HUDEP-2 (cell line): ENCODE data around the gene GRIN2A.

Experiments used
- DNase-seq, 76 experiments: peaks; one replicate each; lab custom pipeline; 2025; ENCODE audit not compliant: unreplicated experiment in 76 of 76; lab: John Stamatoyannopoulos, UW

The GRIN2A gene

DNA sequence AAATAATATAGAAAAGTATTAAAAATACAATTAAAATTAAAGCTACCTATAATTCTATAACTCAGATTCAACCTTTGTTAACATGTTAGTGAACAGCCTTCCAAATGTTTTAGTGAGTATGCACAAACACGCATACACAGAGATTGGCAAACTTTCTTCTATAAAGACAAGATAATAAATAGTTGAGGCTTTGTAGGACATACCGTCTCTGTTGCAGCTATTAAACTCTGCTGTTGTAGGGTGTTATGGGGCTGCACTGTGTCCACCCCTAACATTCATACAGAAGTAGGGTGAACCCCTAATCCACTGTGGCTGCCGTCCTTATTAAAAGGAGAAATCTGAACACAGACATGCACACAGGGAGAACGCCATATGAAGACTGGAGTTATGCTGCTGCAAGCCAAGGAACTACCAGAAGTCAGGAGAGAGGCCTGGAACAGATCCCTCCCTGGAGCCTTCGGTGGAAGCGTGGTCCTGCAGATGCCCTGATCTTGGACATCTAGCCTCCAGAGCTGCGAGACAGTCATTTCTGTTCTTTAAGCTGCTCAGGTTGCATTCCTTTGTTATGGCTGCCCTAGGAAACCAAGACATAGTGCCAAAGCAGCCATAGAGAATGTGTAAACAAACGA lies 383.2 kb downstream of the GRIN2A start:
- DNase-seq: no peak

DNA sequence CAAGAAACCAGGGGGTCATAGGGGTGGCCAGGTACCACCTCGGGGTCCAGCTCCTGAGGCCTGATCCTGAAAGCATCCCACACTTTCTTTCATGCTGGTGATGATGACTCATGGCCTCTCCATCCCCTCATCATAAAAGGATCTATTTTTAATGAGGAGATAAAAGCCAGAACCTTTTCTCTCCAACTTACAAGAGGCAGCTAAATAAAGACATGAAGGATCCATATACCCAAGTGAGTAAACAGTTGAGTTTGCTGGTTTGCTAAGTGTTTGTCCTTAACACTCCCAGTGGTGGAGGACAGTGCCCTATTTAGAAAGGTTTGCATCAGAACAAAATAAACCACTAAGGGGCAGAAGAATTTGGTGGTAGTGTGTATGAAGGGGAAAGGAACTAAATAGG lies 383.8 kb downstream of the GRIN2A start:
- no peak for DNase-seq

DNA sequence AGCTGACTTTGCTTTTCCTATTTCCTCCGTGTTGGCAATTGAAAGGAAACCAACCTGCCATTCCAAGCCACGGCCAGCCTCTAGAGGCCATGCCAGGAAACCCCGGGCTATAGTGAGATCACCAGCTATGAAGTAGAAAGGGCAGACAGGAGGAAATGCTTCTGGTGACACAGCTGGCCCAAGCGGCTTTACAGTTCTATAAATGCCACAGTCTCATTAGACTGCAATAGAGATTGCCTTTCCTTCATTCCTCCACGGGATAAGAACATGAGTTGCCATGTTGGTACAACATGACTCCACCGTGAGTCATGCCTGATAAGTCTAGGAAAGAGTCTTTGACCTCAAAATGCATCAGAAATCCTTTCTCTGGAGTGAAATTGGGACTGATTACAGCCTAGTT lies 384.9 kb downstream of the GRIN2A start:
- no peak for DNase-seq

DNA sequence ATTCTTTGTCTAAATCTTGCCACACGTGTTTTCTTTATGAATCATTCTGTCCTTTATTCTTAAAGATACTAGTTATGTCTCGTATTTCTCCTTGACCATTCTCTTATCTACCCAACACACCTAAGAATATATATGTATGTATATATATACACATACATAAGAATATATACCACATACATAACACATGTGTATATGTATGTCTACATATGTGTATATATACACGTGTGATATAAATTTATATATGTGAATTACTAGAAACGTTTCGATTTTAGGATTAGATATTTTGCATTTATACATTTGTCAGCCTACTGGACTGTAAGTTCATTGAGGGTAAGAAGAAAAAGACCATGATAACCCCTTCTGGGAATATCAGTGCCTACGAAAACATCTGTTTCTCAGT lies 388.6 kb downstream of the GRIN2A start:
- no peak for DNase-seq

DNA sequence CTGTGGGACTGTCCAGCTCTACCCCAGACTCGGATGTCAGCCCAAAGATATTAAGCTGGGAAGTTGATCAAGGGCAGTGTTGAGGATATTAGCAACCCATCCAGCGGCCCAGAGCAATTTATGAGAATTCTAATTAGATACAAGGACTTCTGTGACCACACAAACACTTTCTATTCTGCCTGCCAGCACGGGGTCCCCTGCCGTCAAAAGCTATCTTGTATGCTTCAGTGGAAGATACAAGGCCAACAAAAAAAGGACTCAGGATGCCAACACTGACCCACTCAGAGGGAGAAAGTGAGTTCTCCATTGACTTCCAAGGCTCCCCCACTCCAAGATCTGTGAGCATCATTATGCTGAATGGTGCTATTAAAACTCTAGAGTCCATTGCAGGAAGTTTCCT lies 390.7 kb downstream of the GRIN2A start:
- no peak for DNase-seq

DNA sequence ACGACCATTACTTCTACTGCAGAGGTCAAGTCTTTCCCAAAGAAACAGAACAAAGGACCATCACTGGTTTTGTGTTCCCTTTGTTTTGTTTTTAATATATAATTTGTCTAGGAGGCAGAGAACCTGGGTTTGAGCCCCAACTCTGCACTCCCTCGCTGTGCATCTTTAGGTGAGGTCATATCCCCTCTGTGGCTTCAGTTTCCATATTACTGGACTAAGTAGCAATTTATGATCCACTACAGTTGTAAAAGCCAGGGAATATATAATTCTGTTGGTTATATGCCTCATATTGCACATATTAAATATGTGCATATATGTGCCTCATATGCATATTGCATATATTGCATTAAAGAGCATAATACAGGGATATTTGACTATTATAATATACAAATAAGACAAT lies 392.0 kb downstream of the GRIN2A start:
- no peak for DNase-seq

DNA sequence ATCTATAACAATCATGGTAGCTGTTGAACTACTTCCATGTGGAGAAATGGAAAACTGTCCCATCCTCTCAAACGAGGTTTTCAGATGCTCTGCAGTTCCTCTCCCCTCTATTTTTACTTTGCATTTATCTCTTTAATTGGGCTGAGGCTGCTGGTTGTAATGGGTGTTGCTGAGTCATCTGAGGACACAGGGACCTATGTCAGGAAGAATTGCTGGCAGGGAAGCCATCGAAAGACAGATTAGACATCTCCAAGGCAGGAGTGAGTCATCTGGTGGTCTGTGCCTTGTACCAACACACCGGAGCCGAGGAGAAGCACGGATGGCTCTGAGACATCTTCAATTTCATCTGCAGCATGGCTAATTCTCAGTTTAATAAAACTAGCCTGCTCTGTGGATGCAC lies 394.5 kb downstream of the GRIN2A start:
- DNase-seq: no peak

DNA sequence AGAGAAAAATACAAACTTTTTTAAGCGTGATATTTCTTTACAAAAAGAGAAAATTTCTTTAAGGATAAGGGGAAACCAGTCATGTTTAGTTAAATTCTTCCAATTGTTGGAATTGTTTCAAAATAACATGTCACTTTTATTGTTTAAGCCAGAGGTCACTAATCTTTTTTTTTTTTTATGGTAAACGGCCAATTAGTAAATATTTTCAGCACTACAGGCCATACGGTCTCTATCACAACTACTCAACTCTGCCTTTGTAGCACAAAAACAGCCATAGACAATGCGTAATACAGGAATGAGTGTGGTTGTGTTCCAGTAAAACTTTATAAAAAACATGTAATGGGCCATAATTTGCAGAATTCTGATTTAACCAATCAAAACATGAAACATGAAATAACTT lies 401.4 kb downstream of the GRIN2A start:
- DNase-seq: no peak

DNA sequence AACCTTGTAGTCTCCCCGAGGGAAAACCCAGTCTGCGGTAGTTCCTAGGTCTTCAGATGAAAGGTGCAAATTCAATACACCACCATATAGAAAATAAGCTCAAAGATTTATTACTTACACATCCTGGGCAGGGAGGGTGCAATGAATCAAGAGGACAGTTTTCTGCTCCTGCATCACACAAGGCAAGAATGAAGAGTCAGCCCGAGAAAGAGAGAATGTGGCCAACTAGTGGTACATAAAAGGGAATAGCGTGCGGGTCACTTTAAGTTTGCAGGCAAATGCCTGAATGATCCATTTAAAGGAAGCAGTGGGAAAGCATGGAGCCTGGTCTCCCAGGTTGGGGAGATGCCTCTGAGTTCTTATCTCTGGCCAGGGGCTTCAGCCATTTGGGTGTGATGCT lies 403.4 kb downstream of the GRIN2A start:
- DNase-seq: no peak

DNA sequence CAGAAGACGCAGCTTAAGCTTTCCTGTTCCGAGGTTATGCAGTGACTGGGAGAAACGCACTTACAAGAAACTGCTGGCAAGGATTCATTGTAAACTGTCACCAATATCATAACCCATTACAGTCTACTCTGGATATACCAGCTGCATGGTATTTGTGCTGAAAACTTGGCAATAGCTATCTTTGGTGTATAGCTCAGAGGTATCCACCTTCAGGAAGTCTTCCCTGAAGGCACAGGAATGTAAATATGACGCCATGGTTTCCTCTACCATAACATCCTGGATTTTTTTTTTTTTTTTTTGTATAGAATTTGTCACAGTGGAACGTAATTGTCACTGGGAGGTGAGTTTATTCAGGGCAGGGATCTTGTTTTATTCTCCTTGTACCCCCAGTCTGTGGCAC lies 406.2 kb downstream of the GRIN2A start:
- no peak for DNase-seq

DNA sequence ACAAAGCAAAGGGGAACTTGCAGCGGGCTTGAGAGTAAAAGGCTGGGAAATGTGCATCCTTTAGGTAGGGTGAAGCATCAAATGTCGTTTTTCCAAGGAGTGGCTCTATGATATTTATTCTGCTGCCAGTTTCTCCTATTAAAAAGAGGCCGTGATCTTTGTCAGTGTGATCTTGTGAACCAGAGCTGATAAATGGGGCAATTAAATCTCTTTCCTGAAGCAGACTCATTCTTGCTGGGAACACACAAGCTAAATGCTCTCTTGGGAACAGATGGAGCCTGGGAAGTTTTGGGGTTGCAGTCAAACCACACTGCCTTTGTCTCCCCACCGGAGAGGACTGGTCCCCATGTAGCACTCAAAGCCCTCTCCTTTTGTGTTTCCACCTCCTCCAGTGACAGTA lies 408.9 kb downstream of the GRIN2A start:
- no peak for DNase-seq

DNA sequence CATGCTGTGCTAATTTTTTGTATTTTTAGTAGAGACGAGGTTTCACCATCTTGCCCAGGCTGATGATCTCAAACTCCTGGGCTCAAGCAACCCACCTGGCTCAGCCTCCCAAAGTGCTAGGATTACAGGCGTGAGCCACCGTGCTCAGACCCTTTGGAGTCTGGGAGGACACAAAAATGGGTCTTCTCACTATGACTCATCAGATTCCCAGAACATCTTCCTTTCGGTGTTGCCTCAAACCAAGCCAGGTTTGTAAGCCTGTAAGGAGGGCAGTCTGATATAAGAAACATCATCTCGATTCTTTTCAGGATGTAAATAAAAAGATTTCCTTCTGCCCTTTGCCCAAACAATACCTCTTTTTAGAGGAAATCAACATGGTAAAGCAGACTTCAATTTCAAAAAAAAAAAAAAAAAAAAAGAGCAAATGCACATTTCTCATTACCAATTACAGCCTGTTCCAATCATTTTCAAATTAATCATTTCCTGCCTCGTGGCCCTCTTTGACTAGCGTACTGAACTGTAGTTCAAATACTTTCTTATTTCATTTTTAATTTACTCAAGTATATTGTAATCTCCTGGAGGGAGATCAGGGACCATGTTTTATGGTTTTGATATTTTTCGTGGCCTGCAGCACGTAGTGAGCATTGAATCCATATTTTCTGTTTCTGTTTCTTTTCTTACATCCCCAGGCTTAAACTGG lies 409.6 kb downstream of the GRIN2A start:
- no peak for DNase-seq

DNA sequence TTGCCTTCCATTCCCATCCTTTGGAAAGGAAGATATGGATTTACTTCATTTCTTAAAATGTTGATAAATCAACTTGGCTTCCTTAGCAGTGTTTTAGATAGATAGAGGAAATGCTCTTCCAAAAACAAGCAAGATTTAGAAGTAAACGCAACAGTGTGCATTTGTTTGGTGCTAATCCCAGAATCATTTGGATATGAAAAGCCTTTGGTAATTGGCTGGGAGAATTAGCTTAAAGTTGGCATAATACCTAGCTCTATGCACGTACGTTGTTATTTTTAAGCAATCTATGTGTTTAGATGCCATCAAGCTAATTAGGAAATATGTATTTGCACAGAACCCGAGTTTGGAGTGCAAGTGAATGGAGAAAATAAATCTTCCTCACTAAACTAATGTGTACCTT lies 415.3 kb downstream of the GRIN2A start:
- no peak for DNase-seq

DNA sequence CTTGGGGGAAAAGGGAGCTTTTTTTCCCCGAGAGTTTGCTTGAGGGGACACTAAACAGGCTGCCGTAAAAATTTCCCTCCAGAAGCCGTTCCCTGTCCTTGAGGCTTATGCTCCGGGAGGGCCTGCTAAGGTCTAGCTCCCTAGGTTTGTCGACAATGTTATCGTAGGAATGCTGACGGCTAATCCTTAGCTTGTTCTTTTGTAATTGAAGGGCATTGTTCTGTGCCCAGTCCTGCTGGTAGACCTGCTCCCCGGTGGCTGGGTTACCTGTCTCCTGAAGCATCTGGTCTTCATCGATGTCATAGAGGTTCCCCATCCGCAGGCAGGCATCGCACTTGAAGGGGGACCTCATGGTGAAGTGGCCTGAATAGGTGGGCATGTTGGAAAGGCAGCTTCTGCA lies 418.7 kb downstream of the GRIN2A start:
- no peak for DNase-seq

DNA sequence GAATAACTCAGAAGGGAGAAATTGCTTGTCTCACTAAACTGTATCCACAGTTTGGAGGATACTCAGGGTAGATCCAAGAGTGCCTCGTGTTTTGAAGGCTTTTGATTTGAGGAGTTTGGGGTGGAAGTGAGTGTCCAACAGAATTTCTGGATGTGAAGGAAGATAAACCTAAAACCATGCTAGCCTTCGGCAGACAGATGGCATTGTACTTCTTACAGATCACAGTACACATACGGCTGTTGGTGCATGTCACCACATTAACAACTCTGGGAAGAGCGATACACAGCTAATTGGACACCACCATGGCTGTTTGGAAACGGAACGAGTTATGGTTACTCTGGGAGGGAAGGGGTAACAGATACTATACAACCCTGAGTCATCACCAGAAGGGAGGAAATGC lies 420.4 kb downstream of the GRIN2A start:
- DNase-seq: no peak

DNA sequence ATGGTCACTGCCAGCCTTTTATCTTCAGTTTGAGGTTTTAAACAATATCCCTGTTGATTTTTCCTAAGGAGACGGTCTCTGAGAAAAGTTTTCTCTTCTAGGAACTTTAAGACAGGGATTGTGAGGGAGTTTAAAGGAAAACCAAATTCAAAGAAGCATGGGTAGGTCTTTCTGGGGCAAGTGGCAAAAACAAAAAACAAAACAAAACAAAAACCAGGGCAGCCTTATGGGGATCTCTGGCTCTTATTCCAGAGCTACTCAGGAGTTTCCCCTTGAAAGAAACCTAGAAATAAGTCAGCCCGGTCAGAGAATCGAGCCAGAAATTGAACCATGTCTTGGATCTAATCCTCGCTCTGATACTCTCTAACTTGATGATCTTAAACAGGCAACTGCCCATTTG lies 424.5 kb downstream of the GRIN2A start:
- no peak for DNase-seq

DNA sequence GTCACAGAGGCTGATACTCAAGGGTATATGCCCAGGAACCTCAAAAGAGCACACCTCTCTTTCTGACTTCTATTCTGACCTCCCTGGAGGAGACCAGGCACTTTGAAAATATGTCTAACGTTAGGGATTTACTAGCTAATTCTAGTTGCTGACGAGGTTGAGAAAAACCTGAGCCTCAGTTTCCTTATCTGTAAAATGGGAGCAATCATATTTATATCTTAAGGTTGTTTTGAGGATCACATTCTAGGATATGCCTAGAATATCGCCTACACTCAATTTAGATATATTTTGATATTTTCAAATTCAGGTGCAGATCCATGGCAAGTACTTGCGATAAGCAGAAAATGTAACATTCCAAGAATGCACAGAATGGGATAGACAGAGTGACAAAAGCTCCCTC lies 425.8 kb downstream of the GRIN2A start:
- DNase-seq: no peak

DNA sequence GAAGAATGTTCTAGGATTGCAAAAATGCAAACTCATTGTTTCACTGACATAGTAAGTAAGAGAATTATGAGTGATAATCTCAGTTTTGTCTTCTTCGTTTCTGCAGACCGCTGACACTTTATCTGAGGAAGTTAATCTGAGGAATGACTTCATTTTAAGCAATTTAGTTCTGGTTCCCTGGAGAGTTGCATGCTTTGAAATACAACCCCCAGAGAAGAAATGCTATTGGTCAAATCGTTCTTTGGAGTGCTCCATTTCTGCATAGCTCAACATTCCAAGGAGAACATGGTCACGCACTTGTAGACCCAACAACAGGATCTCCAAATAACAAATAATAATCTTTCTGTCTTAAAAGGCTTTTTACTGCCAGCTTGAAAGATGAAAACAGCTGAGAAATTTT lies 427.1 kb downstream of the GRIN2A start:
- no peak for DNase-seq

DNA sequence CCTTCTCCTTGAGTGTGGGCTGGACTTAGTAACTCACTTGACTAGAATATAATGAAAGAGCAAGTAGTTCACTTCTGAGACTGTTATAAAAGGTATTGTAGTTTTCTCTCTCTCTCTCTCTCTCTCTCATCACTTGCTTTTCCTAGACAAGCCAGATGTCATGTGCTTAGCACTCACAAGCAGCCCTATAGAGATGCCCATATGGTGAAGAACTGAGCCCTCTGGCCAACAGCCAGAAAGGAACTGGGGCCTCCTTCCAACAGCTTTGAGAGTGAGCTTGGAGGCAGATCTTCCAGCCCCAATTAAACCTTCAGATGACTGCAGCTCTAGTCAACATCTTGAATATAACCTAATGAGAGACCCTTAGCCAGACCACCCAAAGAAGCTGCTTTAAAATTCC lies 440.5 kb downstream of the GRIN2A start:
- no peak for DNase-seq

DNA sequence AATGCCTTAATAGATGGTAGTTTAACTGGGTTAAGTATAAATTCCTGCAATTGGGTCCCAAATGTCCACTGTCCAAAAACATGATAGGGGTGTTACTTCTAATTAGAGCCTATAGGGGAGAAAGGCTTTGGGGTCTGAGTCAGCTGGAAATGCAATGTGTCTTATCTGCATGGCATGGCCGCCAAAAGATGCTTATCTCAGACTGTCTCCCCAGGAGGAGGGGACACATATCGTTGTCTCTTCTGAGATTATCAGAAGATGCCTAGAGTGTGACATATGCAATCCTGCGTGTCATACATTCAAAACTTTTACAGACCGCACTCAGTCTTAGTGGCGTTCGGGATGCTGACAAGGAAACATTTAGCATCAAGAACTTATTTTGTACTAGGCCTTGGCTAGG lies 442.9 kb downstream of the GRIN2A start:
- DNase-seq: no peak

DNA sequence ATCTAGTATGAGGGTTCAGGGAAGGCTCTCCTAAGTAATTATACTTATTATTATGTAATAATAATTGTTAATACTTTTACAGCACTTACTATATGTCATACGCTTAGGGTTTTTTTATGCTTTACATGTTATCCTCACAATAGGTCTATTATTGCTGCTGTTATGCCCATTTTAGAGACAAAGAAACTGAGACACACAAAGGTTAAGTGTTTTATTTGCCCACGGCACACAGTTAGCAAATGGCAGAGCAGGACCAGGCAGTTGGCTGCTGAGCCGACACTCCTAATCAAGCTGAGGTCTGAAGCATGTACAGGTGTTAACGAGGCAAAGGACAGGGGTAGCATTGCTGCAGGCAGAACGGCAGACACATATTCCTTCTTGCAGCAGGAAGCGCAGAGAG lies 443.5 kb downstream of the GRIN2A start:
- DNase-seq: no peak

DNA sequence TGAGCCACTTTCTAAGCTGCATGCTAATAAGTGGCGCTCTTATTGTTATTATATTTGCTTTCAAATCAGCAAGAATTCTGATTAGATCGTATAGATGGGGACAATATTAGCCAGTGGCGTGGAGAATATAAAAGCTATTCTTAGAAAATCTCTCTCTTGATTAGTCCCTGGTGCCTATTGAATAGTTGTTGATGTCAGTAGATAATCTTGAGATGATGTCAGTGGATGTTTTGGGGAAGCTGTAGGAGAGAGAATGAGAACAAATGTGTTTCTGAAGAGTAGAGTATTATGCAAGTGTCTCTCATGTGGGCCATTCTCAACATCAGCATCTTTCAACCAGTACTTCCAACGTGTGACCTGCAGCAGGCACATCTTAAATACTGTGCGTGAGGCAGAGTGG lies 445.7 kb downstream of the GRIN2A start:
- DNase-seq: no peak

DNA sequence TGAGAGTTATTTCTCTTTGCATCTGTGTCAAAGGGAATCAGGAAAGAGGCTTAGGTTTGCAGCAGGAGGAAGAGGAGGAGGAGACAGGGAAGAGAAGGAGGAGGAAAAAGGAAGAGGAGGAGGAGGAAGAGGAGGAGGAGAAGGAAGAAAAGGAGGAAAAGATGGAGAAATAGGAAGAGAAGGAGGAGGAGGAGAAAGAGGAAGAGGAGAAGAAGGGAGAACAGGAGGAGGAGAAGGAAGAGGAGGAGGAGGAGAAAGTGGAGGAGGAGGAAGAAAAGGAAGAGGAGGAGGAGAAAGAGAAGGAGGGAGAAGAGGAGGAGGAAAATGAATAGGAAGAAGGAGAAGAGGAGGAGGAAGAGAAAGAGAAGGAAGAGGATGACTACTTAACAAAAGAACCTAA lies 459.1 kb downstream of the GRIN2A start:
- no peak for DNase-seq
